RWPE1 (cell line): ENCODE data around the gene SBK2.
"Not testable (repeated sequence)": the region's sequence is repeated elsewhere in the genome, so short reads cannot be mapped to it uniquely, and the experiment has no call there.

Experiments used
- CTCF ChIA-PET: fragments of 350-600 bp; sonication (Branson Sonifier 250); formaldehyde crosslinking; extraction: SDS; loops from one replicate; lab custom pipeline; 2021; lab: Yijun Ruan, JAX
- POLR2A ChIA-PET: fragments of 400-600 bp; formaldehyde crosslinking; extraction: SDS; loops from one replicate; lab custom pipeline; 2020; ENCODE audit warnings: antibody characterized with exemption; ENCODE audit not compliant: low non-redundant PET; lab: Yijun Ruan, JAX
- DNase-seq: peaks from one replicate; pipeline ENCODE4 v3.0.0; 2012; ENCODE audit warnings: low spot score
- H3K27ac ChIP-seq: fragments of 450-650 bp; 2 replicates; pipeline ENCODE4 v1.5.1; 2017
- CTCF ChIP-seq: fragments of 450-650 bp; conservative IDR thresholded peaks from 2 replicates; pipeline ENCODE4 v1.5.1; 2017; ENCODE audit warnings: low read depth, mild to moderate bottlenecking

The SBK2 gene

GRCh38 chr19:55536366-55536765 lies 567 bp downstream of the SBK2 start:
- no peak for TF ChIP-seq CTCF
- no peak overlapping the region for H3K27ac ChIP-seq
- POLR2A ChIA-PET, result no interaction called here
- CTCF ChIA-PET, result no interaction called here
- DNase-seq, result no peak

GRCh38 chr19:55535965-55536350 lies 975 bp downstream of the SBK2 start:
- ChIA-PET POLR2A (interaction anchor here (0.5 kb wide), 1 partner anchor 30 kb away, joined by 6 read pairs; no protein-coding TSS in a partner anchor), CTCF (no interaction called here)
- no peak overlapping the region for H3K27ac ChIP-seq
- no peak for DNase-seq
- TF ChIP-seq CTCF, result no peak

DNA sequence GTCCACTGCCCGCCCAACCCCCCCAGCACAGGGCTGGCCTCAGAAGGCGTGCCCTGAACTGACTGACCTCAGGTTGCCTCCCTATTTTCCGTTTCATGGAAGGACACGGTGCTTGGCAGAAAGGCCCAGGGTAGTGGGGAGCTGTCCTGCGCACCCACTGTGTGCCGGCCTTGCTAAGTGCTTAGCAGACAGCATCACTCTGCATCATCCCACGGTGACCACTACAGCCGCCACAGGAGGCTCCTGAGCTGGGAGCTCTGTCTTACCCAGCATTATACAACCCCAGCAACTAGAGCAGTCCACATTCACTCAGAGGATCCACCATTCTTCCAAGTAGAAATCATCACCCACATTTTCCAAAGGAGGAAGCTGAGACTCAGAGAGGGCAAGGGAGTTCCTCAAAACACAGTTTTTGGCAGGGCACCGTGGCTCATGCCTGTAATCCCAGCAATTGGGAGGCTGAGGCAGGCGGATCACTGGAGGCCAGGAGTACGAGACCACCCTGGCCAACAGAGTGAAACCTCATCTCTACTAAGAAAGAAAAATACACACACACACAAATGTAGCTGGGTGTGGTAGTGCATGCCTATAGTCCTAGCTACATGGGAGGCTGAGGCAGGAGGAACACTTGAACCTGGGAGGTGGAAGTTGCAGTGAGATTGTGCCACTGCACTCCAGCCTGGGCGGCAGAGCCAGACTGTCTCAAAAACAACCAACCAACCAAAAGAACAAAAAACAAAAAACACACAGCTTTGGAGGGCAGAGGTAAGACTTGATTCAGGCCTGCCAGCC lies 1.6 kb downstream of the SBK2 start:
- H3K27ac ChIP-seq, result no peak overlapping the region
- DNase-seq, result no peak
- CTCF ChIA-PET, result no interaction called here
- no peak for TF ChIP-seq CTCF
- POLR2A ChIA-PET, result interaction anchor here (0.5 kb wide), 1 partner anchor 31 kb away, joined by 6 read pairs; no protein-coding TSS in a partner anchor

DNA sequence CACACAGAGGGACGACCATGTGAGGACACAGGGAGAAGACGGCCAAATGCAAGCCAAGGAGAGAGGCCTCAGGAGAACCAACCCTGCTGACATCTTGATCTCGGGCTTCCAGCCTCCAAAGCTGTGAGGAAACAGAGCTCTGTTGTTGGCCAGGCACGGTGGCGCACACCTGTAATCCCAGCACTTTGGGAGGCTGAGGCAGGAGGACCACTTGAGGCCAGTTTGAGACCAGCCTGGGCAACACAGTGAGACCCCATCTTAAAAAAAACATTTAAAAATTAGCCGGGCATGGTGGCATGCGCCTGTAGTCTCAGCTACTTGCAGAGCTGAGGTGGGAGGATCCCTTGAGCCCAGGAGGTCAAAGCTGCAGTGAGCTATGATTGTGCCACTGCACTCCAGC lies 2.7 kb downstream of the SBK2 start:
- POLR2A ChIA-PET, H3K27ac ChIP-seq, DNase-seq: not testable (repeated sequence)
- CTCF ChIA-PET, result interaction anchor here (0.7 kb wide), 1 partner anchor 67 kb away, joined by 3 read pairs; no protein-coding TSS in a partner anchor

DNA sequence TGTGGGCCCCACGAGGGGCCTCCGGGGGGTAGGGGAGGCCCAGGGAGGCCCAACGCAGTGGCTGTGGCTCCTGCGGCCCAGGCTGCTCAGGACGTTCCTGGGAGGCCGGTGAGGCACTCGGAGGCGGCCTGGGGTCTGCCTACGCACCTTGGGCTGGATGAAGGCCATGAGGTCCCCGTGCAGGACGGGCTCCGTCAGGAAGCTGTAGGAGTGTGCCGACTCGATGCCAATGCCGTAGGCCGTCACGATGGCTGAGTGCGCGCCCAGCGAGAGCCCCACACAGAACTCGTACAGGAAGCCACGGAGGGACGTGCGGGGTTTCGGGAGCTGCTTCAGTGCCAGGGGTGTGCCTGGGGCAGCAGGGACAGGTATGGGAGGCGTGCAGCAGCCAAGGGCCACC lies 5.9 kb downstream of the SBK2 start:
- H3K27ac ChIP-seq, result no peak overlapping the region
- POLR2A ChIA-PET, result no interaction called here
- CTCF ChIA-PET, result interaction anchor here (1.2 kb wide), 1 partner anchor 27 kb away, joined by 3 read pairs; no protein-coding TSS in a partner anchor
- TF ChIP-seq CTCF, result no peak
- DNase-seq, result no peak

- CTCF ChIA-PET, result no interaction called here
- POLR2A ChIA-PET, result no interaction called here
- DNase-seq, result no peak
- TF ChIP-seq CTCF, result no peak
- no peak overlapping the region for H3K27ac ChIP-seq
These were observed 7.2 kb downstream of the SBK2 start for GRCh38 chr19:55529636-55530234.
